HepG2 (cell line): ENCODE measurements around the gene NEURL3. TPM values are rescaled to one million over a fixed set of nuclear protein-coding genes. Genes with fewer than 3 reads are reported as not detected.
A peak's percentile ranks its signal among the peaks of the same experiment; 100 is the strongest.

Source experiments
- BRCA1 ChIP-seq: sonication (generic); formaldehyde crosslinking; IDR thresholded peaks from 2 replicates; pipeline ENCODE4 v1.4.0; 2020; ENCODE audit warnings: missing genetic modification reagents
- CENPT ChIP-seq: sonication (generic); formaldehyde crosslinking; IDR thresholded peaks from 2 replicates; pipeline ENCODE4 v1.8.0; 2022; ENCODE audit warnings: low read depth, mild to moderate bottlenecking, moderate library complexity, missing genetic modification reagents
- ETV6 ChIP-seq: sonication (generic); formaldehyde crosslinking; conservative IDR thresholded peaks from 2 replicates; pipeline ENCODE4 v1.4.0; 2020; ENCODE audit warnings: missing genetic modification reagents
- HMGA1 ChIP-seq: sonication (generic); formaldehyde crosslinking; conservative IDR thresholded peaks from 2 replicates; pipeline ENCODE4 v1.4.0; 2020; ENCODE audit warnings: missing genetic modification reagents
- JARID2 ChIP-seq: sonication (generic); formaldehyde crosslinking; IDR thresholded peaks from 2 replicates; pipeline ENCODE4 v1.8.1; 2023; ENCODE audit warnings: missing genetic modification reagents, inconsistent platforms; ENCODE audit not compliant: insufficient replicate concordance
- KLF16 ChIP-seq, 2 experiments: sonication (generic) in 1 of 2; formaldehyde crosslinking in 1 of 2; IDR thresholded peaks; 2 replicates each; pipeline versions ENCODE4 v1.6.1 to v1.8.0; 2016 to 2023; ENCODE audit warnings: missing genetic modification reagents in 2 of 2, missing compliant biosample characterization in 1 of 2
- MAZ ChIP-seq, 2 experiments: sonication (generic) in 1 of 2; formaldehyde crosslinking in 1 of 2; IDR thresholded peaks; 2 replicates each; pipeline versions ENCODE4 v1.5.0 to v1.6.1; 2012 to 2020; ENCODE audit warnings: low read depth in 2 of 2, mild to moderate bottlenecking in 2 of 2, borderline replicate concordance in 1 of 2, improper control_type of control experiment in 1 of 2, low read length in 1 of 2, missing genetic modification reagents in 1 of 2, moderate library complexity in 1 of 2
- NPAS2 ChIP-seq: sonication (generic); formaldehyde crosslinking; IDR thresholded peaks from 2 replicates; pipeline ENCODE4 v1.8.0; 2022; ENCODE audit warnings: mild to moderate bottlenecking, missing genetic modification reagents, borderline replicate concordance
- RXRB ChIP-seq: IDR thresholded peaks from 2 replicates; pipeline ENCODE4 v1.6.1; 2016; ENCODE audit warnings: borderline replicate concordance, missing genetic modification reagents, missing compliant biosample characterization
- SMAD1 ChIP-seq: sonication (generic); formaldehyde crosslinking; IDR thresholded peaks from 2 replicates; pipeline ENCODE4 v1.4.0; 2020; ENCODE audit warnings: missing genetic modification reagents, low read depth, mild to moderate bottlenecking, borderline replicate concordance
- SNAI1 ChIP-seq: sonication (generic); formaldehyde crosslinking; IDR thresholded peaks from 2 replicates; pipeline ENCODE4 v1.5.0; 2020; ENCODE audit warnings: mild to moderate bottlenecking, missing genetic modification reagents, borderline replicate concordance
- ZBTB21 ChIP-seq: sonication (generic); formaldehyde crosslinking; IDR thresholded peaks from 2 replicates; pipeline ENCODE4 v1.4.0; 2020; ENCODE audit warnings: missing genetic modification reagents
- ZEB1 ChIP-seq: IDR thresholded peaks from 2 replicates; pipeline ENCODE4 v1.6.1; 2012; ENCODE audit warnings: mild to moderate bottlenecking, low read depth, inconsistent platforms; ENCODE audit not compliant: insufficient replicate concordance
- ZNF230 ChIP-seq: sonication (generic); formaldehyde crosslinking; IDR thresholded peaks from 2 replicates; pipeline ENCODE4 v1.4.0; 2020; ENCODE audit warnings: mild to moderate bottlenecking, missing genetic modification reagents
- ZNF264 ChIP-seq: sonication (generic); formaldehyde crosslinking; IDR thresholded peaks from 2 replicates; pipeline ENCODE4 v1.4.0; 2020; ENCODE audit warnings: missing genetic modification reagents
- ZNF296 ChIP-seq: sonication (generic); formaldehyde crosslinking; conservative IDR thresholded peaks from 2 replicates; pipeline ENCODE4 v1.5.0; 2020; ENCODE audit warnings: mild to moderate bottlenecking, missing genetic modification reagents
- ZNF589 ChIP-seq: sonication (generic); formaldehyde crosslinking; conservative IDR thresholded peaks from 2 replicates; pipeline ENCODE4 v1.8.0; 2022; ENCODE audit warnings: mild to moderate bottlenecking, moderate library complexity, missing genetic modification reagents
- ZNF605 ChIP-seq: sonication (generic); formaldehyde crosslinking; IDR thresholded peaks from 2 replicates; pipeline ENCODE4 v1.8.0; 2022; ENCODE audit warnings: mild to moderate bottlenecking, missing genetic modification reagents
- ZNF629 ChIP-seq: sonication (generic); formaldehyde crosslinking; conservative IDR thresholded peaks from 2 replicates; pipeline ENCODE4 v1.5.0; 2020; ENCODE audit warnings: missing genetic modification reagents
- ZNF775 ChIP-seq: sonication (generic); formaldehyde crosslinking; IDR thresholded peaks from 2 replicates; pipeline ENCODE4 v1.4.0; 2020; ENCODE audit warnings: missing genetic modification reagents, mild to moderate bottlenecking, moderate library complexity, borderline replicate concordance
- polyA plus RNA-seq, 8 experiments: library from polyadenylated mRNA; depleted of rRNA in 3 of 8; stranded (reverse) in 7 of 8; unstranded in 1 of 8; fragments of >200 nt; fragmentation: Illumina TruSeq in 4 of 8; extraction: Trizol in 4 of 8; gene quantifications; 2 replicates each; pipeline versions ENCODE4 v1.2.1 to v1.2.3, GENCODE V29; 2011 to 2016; ENCODE audit warnings: low read depth in 4 of 8, missing spikeins in 1 of 8, mixed read lengths in 1 of 8; ENCODE audit not compliant: insufficient read depth in 1 of 8
- total RNA-seq, 5 experiments: library from RNA; depleted of rRNA; stranded (reverse); fragments of >200 nt; fragmentation: Illumina TruSeq; extraction: Trizol; gene quantifications; 2 replicates each; pipeline ENCODE4 v1.2.3, GENCODE V29; 2016; ENCODE audit warnings: low read depth in 1 of 5
- TF ChIP-seq, protein P1 (sequence below): sonication (generic); formaldehyde crosslinking; IDR thresholded peaks from 2 replicates; pipeline ENCODE4 v1.8.1; 2023; ENCODE audit warnings: mild to moderate bottlenecking, missing genetic modification reagents, borderline replicate concordance
- TF ChIP-seq, protein P2 (sequence below): sonication (generic); formaldehyde crosslinking; IDR thresholded peaks from 2 replicates; pipeline ENCODE4 v1.5.0; 2020; ENCODE audit warnings: mild to moderate bottlenecking, missing genetic modification reagents, borderline replicate concordance
- TF ChIP-seq, protein P3 (sequence below): sonication (generic); formaldehyde crosslinking; IDR thresholded peaks from 2 replicates; pipeline ENCODE4 v1.4.0; 2020; ENCODE audit warnings: missing genetic modification reagents

Gene NEURL3
- total and polyA plus RNA-seq, 2 of the 13 experiments (the other 11 are each of a cell fraction or from before 2014, with no cell fraction given): 0.16 to 1.2 TPM

DNA sequence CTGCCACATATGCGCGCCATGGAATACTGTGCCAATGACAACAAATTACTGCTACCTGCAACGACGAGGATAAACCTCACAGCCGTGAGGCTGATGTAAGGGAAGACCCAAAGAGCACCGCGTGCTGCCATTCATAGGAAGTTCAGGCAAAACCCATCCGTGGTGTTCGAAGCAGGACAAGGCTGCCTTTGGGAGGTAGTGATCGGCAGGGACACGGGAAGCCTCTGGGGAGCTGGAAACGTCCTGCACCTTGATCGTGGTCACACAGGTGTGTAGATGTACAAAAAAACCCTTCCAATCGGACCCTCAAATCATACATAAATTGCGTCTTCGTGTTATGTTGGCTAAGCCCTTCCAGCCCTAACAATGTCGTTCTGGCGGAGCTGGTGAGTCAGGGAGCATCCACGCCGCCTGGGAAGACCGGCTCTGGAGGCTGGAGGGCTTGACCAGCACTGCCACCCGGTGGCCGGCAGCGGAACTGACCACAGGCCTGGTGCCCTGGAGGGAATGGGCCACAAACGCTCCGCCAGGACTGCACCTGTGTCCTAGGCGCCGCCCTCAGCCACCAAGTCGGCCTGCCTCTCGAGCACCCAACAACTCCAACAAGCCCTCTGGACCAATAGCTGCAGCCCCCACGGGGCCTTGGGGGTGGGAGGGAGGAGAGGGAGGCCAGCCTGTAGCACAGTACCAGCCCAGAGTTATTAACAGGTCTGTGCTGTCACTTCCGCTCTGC lies 4.1 kb upstream of the NEURL3 start (continued):
- no peak for TF ChIP-seq ZNF230 (CRISPR knock-in tag)
- TF ChIP-seq NPAS2 (CRISPR knock-in tag): no peak
- TF ChIP-seq RXRB (CRISPR knock-in tag): peak; percentile 51; the same call in 1 of the 2 replicates
- TF ChIP-seq, protein P1, sequence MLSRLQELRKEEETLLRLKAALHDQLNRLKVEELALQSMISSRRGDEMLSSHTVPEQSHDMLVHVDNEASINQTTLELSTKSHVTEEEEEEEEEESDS (CRISPR knock-in tag): no peak
- TF ChIP-seq ZNF264 (CRISPR knock-in tag): no peak
- TF ChIP-seq, protein P2, sequence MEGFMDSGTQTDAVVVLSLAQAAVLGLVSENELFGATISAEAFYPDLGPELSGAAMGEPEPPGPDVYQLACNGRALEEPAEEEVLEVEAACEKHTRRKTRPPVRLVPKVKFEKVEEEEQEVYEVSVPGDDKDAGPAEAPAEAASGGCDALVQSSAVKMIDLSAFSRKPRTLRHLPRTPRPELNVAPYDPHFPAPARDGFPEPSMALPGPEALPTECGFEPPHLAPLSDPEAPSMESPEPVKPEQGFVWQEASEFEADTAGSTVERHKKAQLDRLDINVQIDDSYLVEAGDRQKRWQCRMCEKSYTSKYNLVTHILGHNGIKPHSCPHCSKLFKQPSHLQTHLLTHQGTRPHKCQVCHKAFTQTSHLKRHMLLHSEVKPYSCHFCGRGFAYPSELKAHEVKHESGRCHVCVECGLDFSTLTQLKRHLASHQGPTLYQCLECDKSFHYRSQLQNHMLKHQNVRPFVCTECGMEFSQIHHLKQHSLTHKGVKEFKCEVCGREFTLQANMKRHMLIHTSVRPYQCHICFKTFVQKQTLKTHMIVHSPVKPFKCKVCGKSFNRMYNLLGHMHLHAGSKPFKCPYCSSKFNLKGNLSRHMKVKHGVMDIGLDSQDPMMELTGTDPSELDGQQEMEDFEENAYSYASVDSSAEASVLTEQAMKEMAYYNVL (CRISPR knock-in tag): no peak
- TF ChIP-seq ZNF589: no peak
- no peak for TF ChIP-seq HMGA1
- TF ChIP-seq JARID2: peak; percentile 54
- no peak for TF ChIP-seq SNAI1 (CRISPR knock-in tag)
- TF ChIP-seq, protein P3, sequence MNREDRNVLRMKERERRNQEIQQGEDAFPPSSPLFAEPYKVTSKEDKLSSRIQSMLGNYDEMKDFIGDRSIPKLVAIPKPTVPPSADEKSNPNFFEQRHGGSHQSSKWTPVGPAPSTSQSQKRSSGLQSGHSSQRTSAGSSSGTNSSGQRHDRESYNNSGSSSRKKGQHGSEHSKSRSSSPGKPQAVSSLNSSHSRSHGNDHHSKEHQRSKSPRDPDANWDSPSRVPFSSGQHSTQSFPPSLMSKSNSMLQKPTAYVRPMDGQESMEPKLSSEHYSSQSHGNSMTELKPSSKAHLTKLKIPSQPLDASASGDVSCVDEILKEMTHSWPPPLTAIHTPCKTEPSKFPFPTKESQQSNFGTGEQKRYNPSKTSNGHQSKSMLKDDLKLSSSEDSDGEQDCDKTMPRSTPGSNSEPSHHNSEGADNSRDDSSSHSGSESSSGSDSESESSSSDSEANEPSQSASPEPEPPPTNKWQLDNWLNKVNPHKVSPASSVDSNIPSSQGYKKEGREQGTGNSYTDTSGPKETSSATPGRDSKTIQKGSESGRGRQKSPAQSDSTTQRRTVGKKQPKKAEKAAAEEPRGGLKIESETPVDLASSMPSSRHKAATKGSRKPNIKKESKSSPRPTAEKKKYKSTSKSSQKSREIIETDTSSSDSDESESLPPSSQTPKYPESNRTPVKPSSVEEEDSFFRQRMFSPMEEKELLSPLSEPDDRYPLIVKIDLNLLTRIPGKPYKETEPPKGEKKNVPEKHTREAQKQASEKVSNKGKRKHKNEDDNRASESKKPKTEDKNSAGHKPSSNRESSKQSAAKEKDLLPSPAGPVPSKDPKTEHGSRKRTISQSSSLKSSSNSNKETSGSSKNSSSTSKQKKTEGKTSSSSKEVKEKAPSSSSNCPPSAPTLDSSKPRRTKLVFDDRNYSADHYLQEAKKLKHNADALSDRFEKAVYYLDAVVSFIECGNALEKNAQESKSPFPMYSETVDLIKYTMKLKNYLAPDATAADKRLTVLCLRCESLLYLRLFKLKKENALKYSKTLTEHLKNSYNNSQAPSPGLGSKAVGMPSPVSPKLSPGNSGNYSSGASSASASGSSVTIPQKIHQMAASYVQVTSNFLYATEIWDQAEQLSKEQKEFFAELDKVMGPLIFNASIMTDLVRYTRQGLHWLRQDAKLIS (CRISPR knock-in tag): no peak
- no peak for TF ChIP-seq ZEB1
- no peak for TF ChIP-seq ZBTB21
- TF ChIP-seq SMAD1 (CRISPR knock-in tag): peak; percentile 85; the same call in 1 of the 2 replicates
- peak in 1 of 2 experiments; percentile 61; a peak in 1 of 4 replicates for TF ChIP-seq KLF16 (CRISPR knock-in tag; IDR thresholded peaks at IDR 0.05)
- TF ChIP-seq MAZ (IDR thresholded peaks at IDR 0.05; ENCODE audit: borderline replicate concordance, low read depth, low read length): peak; percentile 56; the same call in 1 of the 2 replicates
- peak; percentile 83 for TF ChIP-seq MAZ (CRISPR knock-in tag; IDR thresholded peaks at IDR 0.05; ENCODE audit: low read depth)
- no peak for TF ChIP-seq ZNF775 (CRISPR knock-in tag)
- no peak for TF ChIP-seq ZNF296 (CRISPR knock-in tag)
- no peak for TF ChIP-seq CENPT (CRISPR knock-in tag)
- TF ChIP-seq ZNF605 (CRISPR knock-in tag): no peak
- TF ChIP-seq ETV6 (CRISPR knock-in tag): no peak
- TF ChIP-seq BRCA1 (CRISPR knock-in tag): 0 out of 2 replicates have a peak, but pooled peaks have one; percentile 47
- TF ChIP-seq ZNF629 (CRISPR knock-in tag): no peak
